LNCaP clone FGC (cell line): Measurements from ENCODE around the gene TMEM131.
"Not testable (repeated sequence)": the region's sequence is repeated elsewhere in the genome, so short reads cannot be mapped to it uniquely, and the experiment has no call there.

Experiments
- DNase-seq: peaks from one replicate; pipeline ENCODE4 v3.0.0-alpha.2; 2011; ENCODE audit warnings: low read depth
- H3K4me3 ChIP-seq: 2 replicates; pipeline ENCODE4 v1.5.1; 2011; ENCODE audit warnings: mild to moderate bottlenecking, low read depth, low read length, control low read depth
- TF ChIP-seq, protein P1 (sequence below): IDR thresholded peaks from 2 replicates; pipeline ENCODE4 v1.5.1; 2012; ENCODE audit warnings: mild to moderate bottlenecking; ENCODE audit not compliant: control insufficient read depth, insufficient read depth; ENCODE audit errors: extremely low read depth

The TMEM131 gene

DNA sequence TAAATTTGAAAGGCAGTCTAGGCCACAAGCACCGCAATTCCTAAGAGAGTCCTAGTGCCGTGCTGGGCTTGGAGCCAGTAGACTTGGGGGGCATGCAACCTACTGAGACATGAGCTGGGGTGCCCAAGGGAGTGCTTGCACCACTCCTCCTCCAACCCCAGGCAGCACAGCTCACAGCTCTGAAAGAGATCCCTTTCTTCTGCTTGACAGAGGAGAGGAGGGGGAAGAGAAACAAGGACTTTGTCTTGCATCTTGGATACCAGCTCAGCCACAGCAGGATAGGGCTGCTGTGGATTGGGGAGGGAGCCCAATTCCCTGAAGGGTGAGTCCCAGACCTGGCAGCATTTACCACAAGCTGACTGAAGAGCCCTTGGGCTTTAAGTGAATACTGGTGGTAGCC is 134.6 kb downstream of the TMEM131 start:
- TF ChIP-seq, protein P1, sequence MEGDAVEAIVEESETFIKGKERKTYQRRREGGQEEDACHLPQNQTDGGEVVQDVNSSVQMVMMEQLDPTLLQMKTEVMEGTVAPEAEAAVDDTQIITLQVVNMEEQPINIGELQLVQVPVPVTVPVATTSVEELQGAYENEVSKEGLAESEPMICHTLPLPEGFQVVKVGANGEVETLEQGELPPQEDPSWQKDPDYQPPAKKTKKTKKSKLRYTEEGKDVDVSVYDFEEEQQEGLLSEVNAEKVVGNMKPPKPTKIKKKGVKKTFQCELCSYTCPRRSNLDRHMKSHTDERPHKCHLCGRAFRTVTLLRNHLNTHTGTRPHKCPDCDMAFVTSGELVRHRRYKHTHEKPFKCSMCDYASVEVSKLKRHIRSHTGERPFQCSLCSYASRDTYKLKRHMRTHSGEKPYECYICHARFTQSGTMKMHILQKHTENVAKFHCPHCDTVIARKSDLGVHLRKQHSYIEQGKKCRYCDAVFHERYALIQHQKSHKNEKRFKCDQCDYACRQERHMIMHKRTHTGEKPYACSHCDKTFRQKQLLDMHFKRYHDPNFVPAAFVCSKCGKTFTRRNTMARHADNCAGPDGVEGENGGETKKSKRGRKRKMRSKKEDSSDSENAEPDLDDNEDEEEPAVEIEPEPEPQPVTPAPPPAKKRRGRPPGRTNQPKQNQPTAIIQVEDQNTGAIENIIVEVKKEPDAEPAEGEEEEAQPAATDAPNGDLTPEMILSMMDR = no peak
- DNase-seq = no peak

DNA sequence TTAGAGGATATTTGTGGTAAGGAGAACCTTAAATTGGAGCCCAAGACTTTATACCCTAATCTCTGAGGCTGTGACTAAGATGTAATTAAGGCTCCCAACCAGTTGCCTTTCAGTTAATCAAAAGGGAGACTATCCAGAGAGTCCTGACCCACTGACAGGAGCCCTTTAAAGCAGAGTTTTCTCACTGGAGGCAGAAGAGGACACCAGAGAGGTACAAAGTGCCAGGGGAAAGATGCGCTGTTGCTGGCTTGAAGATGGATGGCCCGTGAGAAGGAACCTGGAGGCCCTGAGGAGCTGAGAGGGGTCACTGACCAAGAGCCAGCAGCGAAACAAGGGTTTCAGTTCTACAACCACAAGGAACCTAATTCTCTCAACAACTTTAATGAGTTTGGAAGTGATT is 137.3 kb downstream of the TMEM131 start:
- H3K4me3 ChIP-seq = no peak overlapping the region
- DNase-seq = no peak
- TF ChIP-seq, protein P1 = no peak

More for the DNA sequence above, 134.6 kb downstream of the TMEM131 start:
- no peak overlapping the region for H3K4me3 ChIP-seq

DNA sequence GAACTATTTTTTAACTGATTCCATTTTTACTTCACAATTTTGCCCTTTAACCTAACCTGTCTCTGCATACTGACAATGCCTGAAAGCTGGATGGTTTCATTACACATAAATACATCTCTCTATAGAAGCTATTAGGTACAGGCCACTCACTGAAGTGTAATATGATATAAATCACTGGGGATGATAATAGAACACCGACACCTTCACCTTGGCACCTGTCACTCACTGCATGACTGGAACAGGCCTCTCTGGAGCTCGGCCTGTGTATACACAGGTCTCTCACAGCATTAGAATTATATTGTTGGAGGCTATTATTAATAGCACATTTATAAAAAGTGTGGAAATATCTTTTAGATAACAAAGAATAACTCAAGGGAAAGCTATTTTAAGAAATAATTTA is 138.2 kb downstream of the TMEM131 start:
- TF ChIP-seq, protein P1 = no peak
- peak; percentile 19 for DNase-seq
- H3K4me3 ChIP-seq = no peak overlapping the region

DNA sequence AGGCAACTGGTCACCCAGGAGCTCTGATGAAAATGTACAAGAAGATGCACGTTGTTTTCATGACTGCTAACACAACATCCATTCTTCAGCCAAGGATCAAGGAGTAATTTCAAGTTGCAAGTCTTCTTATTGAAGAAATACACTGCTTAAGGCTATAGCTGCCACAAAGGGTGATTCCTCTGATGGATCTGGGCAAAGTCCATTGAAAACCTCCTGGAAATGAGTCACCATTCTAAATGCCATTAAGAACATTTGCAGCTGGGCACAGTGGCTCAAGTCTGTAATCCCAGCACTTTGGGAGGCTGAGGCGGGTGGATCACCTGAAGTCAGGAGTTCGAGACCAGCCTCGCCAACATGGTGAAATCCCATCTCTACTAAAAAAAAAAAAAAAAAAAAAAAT is 142.7 kb downstream of the TMEM131 start:
- H3K4me3 ChIP-seq, DNase-seq: not testable (repeated sequence)

DNA sequence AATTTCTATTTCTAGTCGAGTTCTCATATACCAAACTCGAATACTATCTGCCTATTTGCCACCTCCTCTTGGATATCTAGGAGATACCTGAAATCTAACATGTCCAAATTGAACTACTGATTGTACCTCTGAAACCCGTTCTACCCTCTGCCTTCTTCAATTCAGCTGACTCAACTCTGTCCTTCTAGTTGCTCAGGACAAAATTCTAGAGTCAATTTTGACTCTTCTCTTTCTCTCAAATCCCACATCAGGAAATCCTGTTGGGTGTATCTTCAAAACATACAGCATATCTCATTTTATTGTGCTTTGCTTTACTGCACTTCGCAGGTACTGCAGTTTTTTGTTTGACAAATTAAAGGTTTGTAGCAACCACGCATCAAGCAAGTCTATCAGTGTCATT is 144.6 kb downstream of the TMEM131 start:
- no peak for DNase-seq
- TF ChIP-seq, protein P1 = no peak
- H3K4me3 ChIP-seq = no peak overlapping the region

DNA sequence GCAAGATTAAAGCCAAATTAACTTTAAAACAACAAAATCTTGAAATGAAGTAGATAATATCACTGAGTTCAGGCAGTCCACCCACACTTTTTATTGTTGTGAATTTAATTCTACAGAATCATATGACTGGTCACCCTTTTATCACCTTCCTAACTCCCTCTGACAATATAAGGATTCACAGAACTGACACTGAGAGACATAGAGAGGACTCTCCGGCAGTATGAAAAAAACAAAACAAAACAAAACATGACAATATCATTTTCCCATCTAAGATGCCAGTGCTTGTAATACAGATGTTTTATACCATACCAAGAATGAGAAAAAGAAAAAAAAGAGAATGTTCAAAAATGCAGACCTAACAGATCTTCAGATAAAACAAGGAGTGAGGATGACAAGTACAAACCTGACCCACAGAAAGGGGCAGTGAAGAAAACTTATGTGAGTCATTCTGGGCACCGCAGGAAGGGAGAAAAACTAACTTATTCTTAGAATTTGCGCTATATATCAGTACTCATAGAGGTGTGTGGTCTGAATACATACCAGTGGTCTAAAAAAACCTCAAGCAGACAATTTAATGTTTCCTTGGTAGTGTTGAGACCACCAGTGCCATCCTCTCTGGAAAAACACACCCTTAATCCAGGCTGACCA is 145.7 kb downstream of the TMEM131 start:
- TF ChIP-seq, protein P1 = no peak
- no peak for DNase-seq
- no peak overlapping the region for H3K4me3 ChIP-seq

DNA sequence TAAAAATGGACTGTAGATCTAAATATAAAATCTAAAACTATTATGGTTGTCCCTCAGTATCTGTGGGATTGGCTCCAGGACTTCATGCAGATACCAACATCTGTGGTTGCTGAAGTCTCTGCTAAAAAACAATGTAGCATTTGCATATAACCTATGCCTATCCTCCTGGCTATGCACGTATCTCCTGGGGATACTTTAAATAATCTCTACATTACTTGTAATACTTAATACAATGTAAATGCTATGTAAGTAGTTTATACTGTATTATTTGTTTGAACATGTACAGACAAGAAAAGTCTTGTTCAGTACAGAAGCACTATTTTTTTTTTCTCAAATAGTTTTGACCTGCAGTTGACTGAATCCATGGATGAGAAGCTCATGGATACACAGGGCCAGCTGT is 147.4 kb downstream of the TMEM131 start:
- H3K4me3 ChIP-seq = no peak overlapping the region
- DNase-seq = no peak
- TF ChIP-seq, protein P1 = no peak

DNA sequence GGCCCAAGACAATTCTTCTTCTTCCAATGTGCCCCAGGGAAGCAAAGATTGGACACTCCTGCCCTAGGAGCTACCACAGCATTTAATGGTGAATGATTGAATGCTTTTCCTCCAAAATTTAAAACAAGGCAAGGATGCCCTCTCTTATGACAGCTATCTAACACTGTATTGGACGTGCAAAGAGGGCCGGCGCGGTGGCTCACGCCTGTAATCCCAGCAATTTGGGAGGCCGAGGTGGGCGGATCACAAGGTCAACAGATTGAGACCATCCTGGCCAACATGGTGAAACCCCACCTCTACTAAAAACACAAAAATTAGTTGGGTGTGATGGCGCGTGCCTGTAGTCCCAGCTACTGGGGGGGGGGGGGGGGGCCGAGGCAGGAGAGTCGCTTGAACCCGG is 149.0 kb downstream of the TMEM131 start:
- H3K4me3 ChIP-seq, DNase-seq: not testable (repeated sequence)
